ENCODE results near the gene HDHD5.

The HDHD5 gene

DNA sequence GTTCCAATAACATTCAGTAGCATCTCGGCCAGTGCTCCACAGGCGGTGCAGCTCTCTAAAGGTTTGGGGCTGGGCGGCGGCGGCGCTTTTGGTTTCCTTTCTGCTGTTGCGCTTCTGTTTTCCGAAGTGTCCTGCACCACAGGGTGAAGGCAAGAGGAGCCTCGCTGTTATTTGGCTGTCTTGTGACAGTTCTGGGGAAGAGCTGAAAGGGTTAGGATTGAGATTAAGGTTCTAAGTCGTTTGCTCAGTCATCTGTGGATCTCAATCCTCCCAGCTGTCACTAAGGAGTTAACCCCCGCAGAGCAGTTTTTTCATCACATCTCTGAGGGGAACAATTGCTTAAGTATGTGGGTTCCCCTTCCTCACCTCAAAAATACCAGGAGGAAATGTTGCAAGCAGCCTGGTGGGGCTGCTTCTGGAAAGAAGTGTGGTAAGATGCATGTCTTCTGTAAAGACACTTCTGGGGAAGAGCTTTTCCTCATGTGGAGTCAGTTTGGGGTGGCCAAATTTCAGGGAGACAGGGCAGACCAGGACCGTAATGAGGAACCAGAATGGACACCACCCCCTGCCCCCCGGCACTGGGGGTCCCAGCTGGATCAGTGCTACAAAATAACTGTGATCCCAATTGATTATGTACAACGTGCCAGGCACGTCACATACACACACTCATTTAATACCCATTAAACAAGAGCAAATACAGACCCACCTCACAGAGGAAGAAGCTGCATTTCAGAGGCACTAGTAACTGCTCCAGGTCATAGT, 52.1 kb downstream of the HDHD5 start:
- no peak overlapping the region for H3K9ac ChIP-seq
- TF ChIP-seq, protein P1, sequence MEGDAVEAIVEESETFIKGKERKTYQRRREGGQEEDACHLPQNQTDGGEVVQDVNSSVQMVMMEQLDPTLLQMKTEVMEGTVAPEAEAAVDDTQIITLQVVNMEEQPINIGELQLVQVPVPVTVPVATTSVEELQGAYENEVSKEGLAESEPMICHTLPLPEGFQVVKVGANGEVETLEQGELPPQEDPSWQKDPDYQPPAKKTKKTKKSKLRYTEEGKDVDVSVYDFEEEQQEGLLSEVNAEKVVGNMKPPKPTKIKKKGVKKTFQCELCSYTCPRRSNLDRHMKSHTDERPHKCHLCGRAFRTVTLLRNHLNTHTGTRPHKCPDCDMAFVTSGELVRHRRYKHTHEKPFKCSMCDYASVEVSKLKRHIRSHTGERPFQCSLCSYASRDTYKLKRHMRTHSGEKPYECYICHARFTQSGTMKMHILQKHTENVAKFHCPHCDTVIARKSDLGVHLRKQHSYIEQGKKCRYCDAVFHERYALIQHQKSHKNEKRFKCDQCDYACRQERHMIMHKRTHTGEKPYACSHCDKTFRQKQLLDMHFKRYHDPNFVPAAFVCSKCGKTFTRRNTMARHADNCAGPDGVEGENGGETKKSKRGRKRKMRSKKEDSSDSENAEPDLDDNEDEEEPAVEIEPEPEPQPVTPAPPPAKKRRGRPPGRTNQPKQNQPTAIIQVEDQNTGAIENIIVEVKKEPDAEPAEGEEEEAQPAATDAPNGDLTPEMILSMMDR (conservative IDR thresholded peaks at IDR 0.05; ENCODE audit: low read depth, low read length), result no peak
- no peaks in the 10 kb centered on the region for H3K36me3 ChIP-seq (ENCODE audit: insufficient read depth)
- no peaks in the 10 kb centered on the region for H4K20me1 ChIP-seq (ENCODE audit: insufficient read depth)
- no peak overlapping the region for H3K4me3 ChIP-seq (IDR thresholded peaks at IDR 0.05; ENCODE audit: insufficient read depth, low read depth, low read length)
- H3K27ac ChIP-seq, result no peak overlapping the region
- no peak overlapping the region for H2AFZ ChIP-seq (ENCODE audit: low read depth)
- no peak overlapping the region for H3K4me2 ChIP-seq
- no peaks in the 10 kb centered on the region for H3K79me2 ChIP-seq (ENCODE audit: insufficient read depth, low read depth)
- H3K4me1 ChIP-seq (ENCODE audit: low read depth, poor library complexity, severe bottlenecking), result no peaks in the 10 kb centered on the region
- H3K27me3 ChIP-seq (ENCODE audit: insufficient read depth, low read depth), result no peaks in the 10 kb centered on the region

GRCh38 chr22:17106161-17106784, 52.8 kb downstream of the HDHD5 start:
- Histone ChIP-seq H3K4me3 (IDR thresholded peaks at IDR 0.05; ENCODE audit: insufficient read depth, low read depth, low read length) (no peak overlapping the region), H3K4me2 (no peak overlapping the region), H3K27ac (no peak overlapping the region), H4K20me1 (ENCODE audit: insufficient read depth) (no peaks in the 10 kb centered on the region), H3K9ac (no peak overlapping the region), H3K36me3 (ENCODE audit: insufficient read depth) (no peaks in the 10 kb centered on the region), H3K79me2 (ENCODE audit: insufficient read depth, low read depth) (no peaks in the 10 kb centered on the region), H3K27me3 (ENCODE audit: insufficient read depth, low read depth) (no peaks in the 10 kb centered on the region), H3K4me1 (ENCODE audit: low read depth, poor library complexity, severe bottlenecking) (no peaks in the 10 kb centered on the region), H2AFZ (ENCODE audit: low read depth) (no peak overlapping the region)
- TF ChIP-seq, protein P1 (conservative IDR thresholded peaks at IDR 0.05; ENCODE audit: low read depth, low read length), result no peak

GRCh38 chr22:17105143-17106129, 53.6 kb downstream of the HDHD5 start:
- H3K79me2 ChIP-seq (ENCODE audit: insufficient read depth, low read depth), result no peaks in the 10 kb centered on the region
- no peaks in the 10 kb centered on the region for H3K27me3 ChIP-seq (ENCODE audit: insufficient read depth, low read depth)
- H3K36me3 ChIP-seq (ENCODE audit: insufficient read depth), result no peaks in the 10 kb centered on the region
- no peak overlapping the region for H3K27ac ChIP-seq
- no peak overlapping the region for H3K4me2 ChIP-seq
- no peak overlapping the region for H3K4me3 ChIP-seq (IDR thresholded peaks at IDR 0.05; ENCODE audit: insufficient read depth, low read depth, low read length)
- H4K20me1 ChIP-seq (ENCODE audit: insufficient read depth), result no peaks in the 10 kb centered on the region
- no peak overlapping the region for H2AFZ ChIP-seq (ENCODE audit: low read depth)
- H3K4me1 ChIP-seq (ENCODE audit: low read depth, poor library complexity, severe bottlenecking), result no peaks in the 10 kb centered on the region
- H3K9ac ChIP-seq, result no peak overlapping the region
- TF ChIP-seq, protein P1 (conservative IDR thresholded peaks at IDR 0.05; ENCODE audit: low read depth, low read length), result no peak

- Histone ChIP-seq H4K20me1 (ENCODE audit: insufficient read depth) (no peaks in the 10 kb centered on the region), H3K36me3 (ENCODE audit: insufficient read depth) (no peaks in the 10 kb centered on the region), H3K4me1 (ENCODE audit: low read depth, poor library complexity, severe bottlenecking) (no peaks in the 10 kb centered on the region), H3K9ac (no peak overlapping the region), H2AFZ (ENCODE audit: low read depth) (no peak overlapping the region), H3K79me2 (ENCODE audit: insufficient read depth, low read depth) (no peaks in the 10 kb centered on the region), H3K27me3 (ENCODE audit: insufficient read depth, low read depth) (no peaks in the 10 kb centered on the region), H3K27ac (no peak overlapping the region), H3K4me2 (no peak overlapping the region), H3K4me3 (IDR thresholded peaks at IDR 0.05; ENCODE audit: insufficient read depth, low read depth, low read length) (no peak overlapping the region)
- TF ChIP-seq, protein P1 (conservative IDR thresholded peaks at IDR 0.05; ENCODE audit: low read depth, low read length), result no peak
Measured at GRCh38 chr22:17104336-17104935, 54.6 kb downstream of the HDHD5 start.

Data from KMS-11 (cell line).